ENCODE results near the gene VAT1L. TPM values are rescaled to one million over a fixed set of nuclear protein-coding genes. Genes with fewer than 3 reads are reported as not detected.

VAT1L gene
- total and polyA plus RNA-seq, 8 donors = 0.61 to 5.1 (median 1.3) TPM; not detected in 2

GRCh38 chr16:77790912-77791311, 2.5 kb downstream of the VAT1L start:
- intact Hi-C loops (cut with DNase I; ENCODE audit: low total_unique reads) = no loop called here
- Histone ChIP-seq H3K4me1 (peaks cover 6 to 19% (median 15%) of the 10 kb centered on the region in 4 donors), H3K9me3 (no peaks in the 10 kb centered on the region), H3K27ac (no peak overlapping the region), H3K27me3 (peaks cover 16 to 67% (median 27%) of the 10 kb centered on the region in 3 donors), H3K4me3 (no peak overlapping the region), H3K36me3 (no peaks in the 10 kb centered on the region)
- TF ChIP-seq CTCF (IDR thresholded peaks at IDR 0.05) = no peak
- TF ChIP-seq POLR2AphosphoS5 (IDR thresholded peaks at IDR 0.05) = no peak
- TF ChIP-seq EP300 (IDR thresholded peaks at IDR 0.05) = no peak
- TF ChIP-seq POLR2A (IDR thresholded peaks at IDR 0.05) = no peak
- WGBS, 5 donors = 68 to 78% (median 73%) methylated on average over 3 of the region's 3 CpGs
- no peak for DNase-seq

- Histone ChIP-seq H3K4me1 (peaks cover 6 to 12% (median 9%) of the 10 kb centered on the region in 4 donors), H3K27ac (no peak overlapping the region), H3K36me3 (no peaks in the 10 kb centered on the region), H3K4me3 (no peak overlapping the region), H3K9me3 (no peaks in the 10 kb centered on the region), H3K27me3 (peaks cover 12 to 51% (median 17%) of the 10 kb centered on the region in 3 donors)
- no peak for DNase-seq
- TF ChIP-seq POLR2A (IDR thresholded peaks at IDR 0.05) (no peak), POLR2AphosphoS5 (IDR thresholded peaks at IDR 0.05) (no peak), EP300 (IDR thresholded peaks at IDR 0.05) (no peak), CTCF (IDR thresholded peaks at IDR 0.05) (no peak)
- intact Hi-C loops (cut with DNase I; ENCODE audit: low total_unique reads) = no loop called here
- WGBS, 5 donors = 42 to 70% (median 61%) methylated on average over 2 of the region's 2 CpGs
These were observed 5.1 kb downstream of the VAT1L start for GRCh38 chr16:77793417-77793816.

- Histone ChIP-seq H3K4me3 (no peak overlapping the region), H3K27me3 (peaks cover under 1 to 39% (median 5%) of the 10 kb centered on the region in 3 donors), H3K9me3 (no peaks in the 10 kb centered on the region), H3K36me3 (no peaks in the 10 kb centered on the region), H3K4me1 (peaks cover 0 to under 1% (median 0%) of the 10 kb centered on the region in 4 donors), H3K27ac (no peak overlapping the region)
- intact Hi-C loops (cut with DNase I; ENCODE audit: low total_unique reads) = no loop called here
- 80 to 92% (median 85%) methylated on average over 3 of the region's 3 CpGs for WGBS, 5 donors
- no peak for TF ChIP-seq POLR2A (IDR thresholded peaks at IDR 0.05)
- TF ChIP-seq POLR2AphosphoS5 (IDR thresholded peaks at IDR 0.05) = no peak
- TF ChIP-seq EP300 (IDR thresholded peaks at IDR 0.05) = no peak
- TF ChIP-seq CTCF (IDR thresholded peaks at IDR 0.05) = no peak
- no peak for DNase-seq
These were observed 6.2 kb downstream of the VAT1L start for GRCh38 chr16:77794586-77794985.

- DNase-seq = no peak
- no peaks in the 10 kb centered on the region for H3K36me3 ChIP-seq
- intact Hi-C loops (cut with DNase I; ENCODE audit: low total_unique reads) = no loop called here
- no peak overlapping the region for H3K4me3 ChIP-seq
- WGBS, 5 donors = 90 to 96% (median 94%) methylated on average over 8 of the region's 8 CpGs
- H3K27ac ChIP-seq = no peak overlapping the region
- H3K4me1 ChIP-seq = peaks cover 0 to 4% (median 0%) of the 10 kb centered on the region in 4 donors
- TF ChIP-seq EP300 (IDR thresholded peaks at IDR 0.05) (no peak), CTCF (IDR thresholded peaks at IDR 0.05) (no peak), POLR2AphosphoS5 (IDR thresholded peaks at IDR 0.05) (no peak), POLR2A (IDR thresholded peaks at IDR 0.05) (no peak)
- no peaks in the 10 kb centered on the region for H3K9me3 ChIP-seq
- peaks cover 0 to 8% (median 0%) of the 10 kb centered on the region in 3 donors for H3K27me3 ChIP-seq
These were observed 13.5 kb downstream of the VAT1L start for GRCh38 chr16:77801817-77802216.

Data from stomach (tissue), 9 donors.